ENCODE data around the gene RNF166. TPM values are rescaled to one million over a fixed set of nuclear protein-coding genes. Genes with fewer than 3 reads are reported as not detected.

RNF166 gene
- total RNA-seq, 4 donors from 2014 or later: 14.7 to 21.8 (median 17.7) TPM

DNA sequence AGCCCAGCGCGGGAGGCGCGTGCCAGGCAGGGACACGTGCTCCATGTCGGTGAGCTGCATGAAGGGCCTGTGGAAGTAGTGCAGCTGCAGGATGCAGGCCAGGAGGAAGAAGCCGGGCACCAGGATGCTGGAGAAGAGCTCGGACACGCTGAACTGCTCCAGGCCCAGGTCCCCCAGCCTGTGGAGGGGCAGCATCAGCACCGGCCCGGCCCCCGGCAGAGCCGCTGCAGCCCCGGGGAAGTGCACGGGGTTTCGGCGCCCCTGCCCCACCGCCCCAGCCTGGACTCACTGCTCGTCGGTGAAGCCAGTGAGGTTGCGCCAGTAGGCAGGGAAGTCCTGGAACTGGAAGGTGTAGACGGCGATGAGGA lies 28.1 kb upstream of the RNF166 start:
- TF ChIP-seq, protein P1, sequence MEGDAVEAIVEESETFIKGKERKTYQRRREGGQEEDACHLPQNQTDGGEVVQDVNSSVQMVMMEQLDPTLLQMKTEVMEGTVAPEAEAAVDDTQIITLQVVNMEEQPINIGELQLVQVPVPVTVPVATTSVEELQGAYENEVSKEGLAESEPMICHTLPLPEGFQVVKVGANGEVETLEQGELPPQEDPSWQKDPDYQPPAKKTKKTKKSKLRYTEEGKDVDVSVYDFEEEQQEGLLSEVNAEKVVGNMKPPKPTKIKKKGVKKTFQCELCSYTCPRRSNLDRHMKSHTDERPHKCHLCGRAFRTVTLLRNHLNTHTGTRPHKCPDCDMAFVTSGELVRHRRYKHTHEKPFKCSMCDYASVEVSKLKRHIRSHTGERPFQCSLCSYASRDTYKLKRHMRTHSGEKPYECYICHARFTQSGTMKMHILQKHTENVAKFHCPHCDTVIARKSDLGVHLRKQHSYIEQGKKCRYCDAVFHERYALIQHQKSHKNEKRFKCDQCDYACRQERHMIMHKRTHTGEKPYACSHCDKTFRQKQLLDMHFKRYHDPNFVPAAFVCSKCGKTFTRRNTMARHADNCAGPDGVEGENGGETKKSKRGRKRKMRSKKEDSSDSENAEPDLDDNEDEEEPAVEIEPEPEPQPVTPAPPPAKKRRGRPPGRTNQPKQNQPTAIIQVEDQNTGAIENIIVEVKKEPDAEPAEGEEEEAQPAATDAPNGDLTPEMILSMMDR (IDR thresholded peaks at IDR 0.05): no peak
- no peak for TF ChIP-seq POLR2A (IDR thresholded peaks at IDR 0.05)
- H3K4me3 ChIP-seq (ENCODE audit: low read depth, poor library complexity, severe bottlenecking): no peak overlapping the region
- no peak for DNase-seq (ENCODE audit: low spot score in 2 of 2)
- 77 to 90% methylated on average over 13 to 16 of the region's 23 CpGs for WGBS, 2 donors
- intact Hi-C loops (cut with DNase I; ENCODE audit: low total_unique reads): no loop called here

DNA sequence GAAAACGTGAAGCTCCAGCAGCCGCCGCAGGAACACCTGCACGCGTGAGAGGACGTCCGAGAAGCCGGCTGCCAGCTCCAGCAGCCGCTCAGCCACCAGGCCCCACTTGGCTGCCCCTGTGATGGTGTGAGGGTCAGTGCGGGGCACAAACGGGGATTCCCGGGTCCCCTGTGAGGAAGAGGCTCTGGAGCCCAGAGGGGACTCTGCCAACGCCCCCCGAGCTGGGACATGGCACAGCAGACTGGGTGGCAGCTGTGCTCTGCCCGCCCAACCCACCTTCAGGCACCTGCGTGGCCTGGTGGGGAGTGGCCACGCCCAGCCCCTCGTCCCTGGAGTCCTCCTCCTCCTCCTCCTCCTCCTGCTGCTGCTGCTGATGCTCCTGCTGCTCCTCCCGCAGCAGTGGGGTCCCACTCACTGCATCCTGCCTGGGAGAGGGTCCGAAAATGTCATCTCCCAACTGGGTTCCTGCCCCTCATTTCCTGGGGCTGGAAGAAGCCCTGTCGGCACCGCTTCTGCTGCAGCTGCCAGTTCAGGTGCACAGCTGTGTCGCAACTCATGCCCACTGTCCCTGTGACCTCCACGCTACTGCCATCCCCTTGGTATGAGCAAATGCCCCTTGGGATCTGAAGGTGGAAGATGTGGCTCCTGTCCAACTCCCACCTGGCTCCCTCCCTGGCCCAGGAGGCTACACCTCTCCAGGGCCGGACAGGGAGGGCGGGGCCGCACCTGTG lies 27.6 kb upstream of the RNF166 start:
- WGBS, 2 donors: 88 to 89% methylated on average over 27 of the region's 27 CpGs
- intact Hi-C loops (cut with DNase I; ENCODE audit: low total_unique reads): no loop called here
- no peak for DNase-seq (ENCODE audit: low spot score in 2 of 2)
- H3K4me3 ChIP-seq (ENCODE audit: low read depth, poor library complexity, severe bottlenecking): no peak overlapping the region
- TF ChIP-seq, protein P1 (IDR thresholded peaks at IDR 0.05): no peak
- no peak for TF ChIP-seq POLR2A (IDR thresholded peaks at IDR 0.05)

DNA sequence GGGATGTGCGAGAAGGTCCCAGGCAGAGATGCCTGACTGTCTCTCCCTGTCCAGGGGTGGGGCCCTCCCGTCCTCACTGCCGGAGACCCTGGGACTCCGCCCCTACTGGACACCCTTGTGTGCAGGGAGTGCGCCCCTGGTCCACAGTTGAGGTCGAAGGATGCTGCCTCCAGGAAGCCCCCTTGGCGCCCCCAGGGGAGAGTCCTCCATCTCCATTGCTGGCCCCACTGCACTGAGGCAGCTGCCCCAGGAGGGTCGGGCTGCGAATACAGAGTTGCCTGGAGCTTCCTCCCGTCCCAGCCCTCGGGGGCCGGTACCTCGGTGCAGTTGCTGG lies 26.7 kb upstream of the RNF166 start:
- no peak overlapping the region for H3K4me3 ChIP-seq (ENCODE audit: low read depth, poor library complexity, severe bottlenecking)
- DNase-seq (ENCODE audit: low spot score in 2 of 2): no peak
- intact Hi-C loops (cut with DNase I; ENCODE audit: low total_unique reads): no loop called here
- TF ChIP-seq, protein P1 (IDR thresholded peaks at IDR 0.05): no peak
- no peak for TF ChIP-seq POLR2A (IDR thresholded peaks at IDR 0.05)
- WGBS, 2 donors: 88 to 94% methylated on average over 12 of the region's 13 CpGs

DNA sequence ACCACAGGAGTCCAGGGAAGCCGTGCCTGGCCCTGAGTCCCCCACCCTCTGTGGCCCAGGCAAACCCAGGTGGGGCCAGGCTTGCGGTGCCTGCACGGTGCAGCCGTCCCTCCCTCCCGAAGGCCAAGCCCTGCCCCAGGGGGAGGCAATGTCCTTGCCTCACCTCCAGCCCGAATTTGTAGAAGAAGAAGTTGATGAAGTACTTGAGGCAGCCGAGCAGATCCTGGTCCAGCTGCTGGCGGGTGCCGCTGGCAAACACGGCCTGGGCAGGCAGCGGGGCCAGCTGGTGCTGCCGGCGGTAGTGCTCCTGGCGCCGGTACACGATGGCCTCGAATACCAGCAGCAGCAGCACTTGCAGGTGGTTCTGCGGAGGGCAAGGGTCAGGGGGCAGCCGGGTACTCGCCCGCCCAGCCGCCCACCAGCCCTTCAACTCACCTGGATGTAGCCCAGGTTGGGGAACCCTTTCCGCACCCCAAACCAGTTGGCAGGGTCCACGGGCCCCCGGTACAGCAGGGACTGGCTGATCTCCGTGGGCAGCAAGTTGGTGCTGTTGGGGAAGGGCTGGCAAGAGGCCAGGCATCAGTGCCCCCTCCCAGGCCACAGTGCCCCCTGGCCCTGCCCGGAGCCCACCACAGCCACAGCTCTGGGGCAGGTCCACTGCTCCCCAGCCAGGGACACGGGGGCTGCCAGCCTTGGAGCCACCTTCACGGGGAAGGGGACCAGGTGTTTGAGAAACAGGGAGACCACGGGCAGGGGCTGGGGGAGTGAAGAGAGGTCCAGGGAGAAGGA lies 26.2 kb upstream of the RNF166 start:
- TF ChIP-seq, protein P1 (IDR thresholded peaks at IDR 0.05): no peak
- TF ChIP-seq POLR2A (IDR thresholded peaks at IDR 0.05): no peak
- intact Hi-C loops (cut with DNase I; ENCODE audit: low total_unique reads): no loop called here
- no peak for DNase-seq (ENCODE audit: low spot score in 2 of 2)
- 72 to 76% methylated on average over 26 to 29 of the region's 30 CpGs for WGBS, 2 donors
- H3K4me3 ChIP-seq (ENCODE audit: low read depth, poor library complexity, severe bottlenecking): no peak overlapping the region

DNA sequence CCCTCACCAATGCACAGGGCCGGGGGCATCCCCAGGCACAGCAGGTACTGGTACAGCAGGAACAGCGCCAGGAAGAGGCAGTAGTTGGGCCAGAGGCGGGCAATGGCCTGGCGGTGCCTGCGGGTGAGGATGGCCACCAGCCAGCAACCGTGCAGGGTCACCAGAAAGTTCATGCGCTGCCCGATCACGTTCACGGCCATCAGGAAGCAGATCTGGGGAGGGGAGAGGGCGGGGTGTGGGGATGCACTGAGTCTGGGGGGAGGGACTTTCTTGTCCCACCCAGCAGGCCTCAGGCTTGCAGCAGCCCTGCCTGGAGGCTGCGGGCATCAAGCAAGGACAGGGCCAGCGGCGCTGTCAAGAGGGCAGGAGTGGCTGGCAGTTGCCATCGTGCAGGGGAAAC lies 25.5 kb upstream of the RNF166 start:
- H3K4me3 ChIP-seq (ENCODE audit: low read depth, poor library complexity, severe bottlenecking): no peak overlapping the region
- DNase-seq (ENCODE audit: low spot score in 2 of 2): no peak
- no peak for TF ChIP-seq POLR2A (IDR thresholded peaks at IDR 0.05)
- intact Hi-C loops (cut with DNase I; ENCODE audit: low total_unique reads): no loop called here
- 82 to 88% methylated on average over 12 to 15 of the region's 15 CpGs for WGBS, 2 donors

All from lower leg skin (tissue), 4 donors.